ENCODE data around the gene ACTR1B.

DNA sequence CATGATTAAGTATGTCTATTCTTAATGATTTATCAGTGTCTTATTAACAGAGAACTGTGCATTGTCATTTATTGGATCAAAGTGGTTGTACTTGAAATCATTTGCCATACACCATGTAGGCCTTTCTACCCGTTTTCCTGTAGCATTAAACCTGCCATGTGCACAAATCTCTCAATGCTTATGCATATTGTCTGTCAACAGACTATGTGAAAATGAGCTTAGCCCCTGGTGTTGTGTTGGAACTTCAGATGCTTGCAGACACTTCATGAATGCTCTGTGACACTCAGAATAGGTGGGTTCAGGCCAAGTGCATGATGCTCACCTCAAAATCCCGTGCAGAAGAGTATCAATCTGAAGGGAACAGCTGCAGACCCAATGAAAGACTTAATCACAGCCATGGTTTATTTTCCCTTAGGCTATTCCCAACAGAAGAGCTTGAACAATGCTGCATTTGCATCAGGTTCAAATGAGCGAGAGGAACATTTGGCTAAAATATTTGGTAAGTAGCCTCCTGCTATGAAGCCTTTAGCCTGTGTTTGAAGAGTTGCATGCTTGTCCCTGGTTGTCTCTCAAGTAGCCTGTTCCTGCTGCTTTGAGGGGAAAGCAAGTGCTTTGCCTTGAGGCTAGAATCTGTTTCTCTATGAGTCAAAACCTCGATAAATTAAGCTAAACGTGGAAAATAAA, 11.7 kb upstream of the ACTR1B start:
- TF ChIP-seq EZH2 (IDR thresholded peaks at IDR 0.05; ENCODE audit: insufficient read depth, poor library complexity, severe bottlenecking) (no peak), EZH2phosphoT487 (IDR thresholded peaks at IDR 0.05; ENCODE audit: insufficient read depth, low read depth) (no peak)
